Nephron (organoid): ENCODE data around the gene CDCA8.
"Not testable (repeated sequence)": the region's sequence is repeated elsewhere in the genome, so short reads cannot be mapped to it uniquely, and the experiment has no call there.

Source experiments
- H3K27ac Mint-ChIP-seq, 3 experiments: 2 replicates each; pipeline ENCODE4 v1.8.0; 2020; ENCODE audit warnings: mixed read lengths in 3 of 3, mild to moderate bottlenecking in 2 of 3, moderate library complexity in 1 of 3
- H3K27me3 Mint-ChIP-seq: 2 replicates; pipeline ENCODE4 v1.8.0; 2021; ENCODE audit warnings: low read depth, mild to moderate bottlenecking, moderate library complexity, mixed read lengths
- H3K36me3 Mint-ChIP-seq: 2 replicates; pipeline ENCODE4 v1.8.0; 2020; ENCODE audit warnings: low read depth, mixed read lengths
- H3K4me1 Mint-ChIP-seq: 2 replicates; pipeline ENCODE4 v1.8.0; 2020; ENCODE audit warnings: mixed read lengths
- H3K4me3 Mint-ChIP-seq, 3 experiments: 2 replicates each; pipeline ENCODE4 v1.8.0; 2020; ENCODE audit warnings: mild to moderate bottlenecking in 3 of 3, mixed read lengths in 3 of 3, moderate library complexity in 2 of 3
- H3K9me3 Mint-ChIP-seq: 2 replicates; pipeline ENCODE4 v1.8.0; 2020; ENCODE audit warnings: mixed read lengths
- TF ChIP-seq, protein P1 (sequence below), 3 experiments: fragments of 200-600 bp; sonication (generic); IDR thresholded peaks; one replicate each; pipeline ENCODE4 v1.5.0; 2021; ENCODE audit warnings: antibody characterized with exemption in 3 of 3; ENCODE audit not compliant: unreplicated experiment in 3 of 3

CDCA8 gene

DNA sequence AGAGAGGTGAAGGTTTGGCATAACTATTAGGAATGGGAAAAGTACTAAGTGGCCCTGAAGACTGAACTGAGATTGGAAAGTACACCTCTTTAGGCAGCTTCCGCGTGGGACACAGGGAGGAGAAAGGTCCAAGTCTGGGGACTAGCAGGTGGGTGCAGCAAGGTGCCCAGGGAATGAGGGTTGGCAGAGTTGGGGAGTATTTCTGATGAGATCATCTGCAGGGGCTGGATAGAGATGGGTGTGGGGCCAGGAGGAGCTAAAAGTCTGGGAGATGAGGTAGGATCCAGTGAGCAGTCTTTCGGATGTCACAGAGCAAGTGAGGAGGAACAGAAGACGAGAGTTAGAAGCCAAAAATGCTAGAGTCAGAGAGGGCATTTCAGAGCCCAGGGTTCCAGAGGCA, 36.1 kb downstream of the CDCA8 start:
- peaks cover 65% of the 10 kb centered on the region for H3K27me3 Mint-ChIP-seq

DNA sequence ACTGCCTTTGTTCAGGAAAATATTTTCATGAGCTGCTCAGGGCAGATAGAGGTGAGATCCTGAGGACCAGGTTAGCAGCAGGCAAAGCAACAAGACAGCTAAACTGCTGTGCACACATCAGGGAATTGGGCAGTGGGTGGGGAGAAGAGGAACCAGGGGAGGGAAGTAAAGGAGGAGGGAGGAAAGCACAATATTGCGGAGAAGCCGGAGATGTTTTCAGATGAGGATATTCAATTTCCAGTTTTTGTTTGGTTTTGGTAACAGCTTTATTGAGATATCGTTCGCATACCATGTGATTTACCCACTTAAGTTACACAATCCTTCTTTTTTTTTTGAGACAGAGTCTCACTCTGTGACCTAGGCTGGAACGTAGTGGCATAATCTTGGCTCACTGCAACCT, 38.1 kb downstream of the CDCA8 start:
- Mint-ChIP-seq H3K4me1 (no peaks in the 10 kb centered on the region), H3K27ac (no peak overlapping the region), H3K4me3 (no peak overlapping the region), H3K27me3 (peaks cover 73% of the 10 kb centered on the region), H3K36me3 (no peaks in the 10 kb centered on the region), H3K9me3 (no peaks in the 10 kb centered on the region)
- TF ChIP-seq, protein P1, sequence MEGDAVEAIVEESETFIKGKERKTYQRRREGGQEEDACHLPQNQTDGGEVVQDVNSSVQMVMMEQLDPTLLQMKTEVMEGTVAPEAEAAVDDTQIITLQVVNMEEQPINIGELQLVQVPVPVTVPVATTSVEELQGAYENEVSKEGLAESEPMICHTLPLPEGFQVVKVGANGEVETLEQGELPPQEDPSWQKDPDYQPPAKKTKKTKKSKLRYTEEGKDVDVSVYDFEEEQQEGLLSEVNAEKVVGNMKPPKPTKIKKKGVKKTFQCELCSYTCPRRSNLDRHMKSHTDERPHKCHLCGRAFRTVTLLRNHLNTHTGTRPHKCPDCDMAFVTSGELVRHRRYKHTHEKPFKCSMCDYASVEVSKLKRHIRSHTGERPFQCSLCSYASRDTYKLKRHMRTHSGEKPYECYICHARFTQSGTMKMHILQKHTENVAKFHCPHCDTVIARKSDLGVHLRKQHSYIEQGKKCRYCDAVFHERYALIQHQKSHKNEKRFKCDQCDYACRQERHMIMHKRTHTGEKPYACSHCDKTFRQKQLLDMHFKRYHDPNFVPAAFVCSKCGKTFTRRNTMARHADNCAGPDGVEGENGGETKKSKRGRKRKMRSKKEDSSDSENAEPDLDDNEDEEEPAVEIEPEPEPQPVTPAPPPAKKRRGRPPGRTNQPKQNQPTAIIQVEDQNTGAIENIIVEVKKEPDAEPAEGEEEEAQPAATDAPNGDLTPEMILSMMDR (IDR thresholded peaks at IDR 0.05; ENCODE audit: unreplicated experiment in 3 of 3): no peak

More for the DNA sequence above, 36.1 kb downstream of the CDCA8 start:
- Mint-ChIP-seq H3K4me3 (no peak overlapping the region), H3K36me3 (no peaks in the 10 kb centered on the region), H3K4me1 (no peaks in the 10 kb centered on the region), H3K27ac (no peak overlapping the region), H3K9me3 (no peaks in the 10 kb centered on the region)
- TF ChIP-seq, protein P1 (IDR thresholded peaks at IDR 0.05; ENCODE audit: unreplicated experiment in 3 of 3): no peak

DNA sequence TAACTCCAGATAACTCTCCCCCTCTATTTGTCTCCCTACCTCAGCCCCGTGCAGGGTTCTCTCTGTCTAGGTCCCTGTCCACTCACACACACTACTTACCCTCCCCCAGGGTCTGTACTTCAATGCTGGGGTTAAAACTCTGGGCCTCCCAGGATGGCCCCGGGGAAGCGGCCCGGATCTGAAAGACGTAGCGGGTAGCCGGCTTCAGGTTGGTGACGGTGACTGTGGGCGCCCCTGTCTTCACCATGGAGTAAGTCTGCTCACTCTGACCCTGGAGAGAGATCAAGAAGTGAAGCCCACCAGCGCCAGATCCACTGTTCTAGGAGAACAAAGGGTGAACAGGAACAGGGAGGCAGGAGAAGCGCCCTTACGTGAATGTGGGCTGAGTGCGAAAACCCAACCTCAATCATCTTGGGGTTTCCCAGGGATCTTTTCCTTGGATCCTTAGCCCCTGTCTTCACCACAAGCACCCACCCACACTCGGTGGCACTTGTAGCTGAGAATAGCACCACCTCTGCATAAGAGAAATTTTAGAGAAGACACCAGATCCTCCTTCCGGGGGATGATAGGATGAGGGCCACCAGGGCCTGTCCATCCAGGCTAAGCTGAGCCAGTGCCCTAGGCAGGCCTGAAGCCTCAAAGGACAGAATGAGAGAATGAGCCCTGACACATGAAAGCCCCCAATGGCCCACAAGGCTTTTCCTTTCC, 39.1 kb downstream of the CDCA8 start:
- TF ChIP-seq, protein P1 (IDR thresholded peaks at IDR 0.05; ENCODE audit: unreplicated experiment in 3 of 3): no peak
- no peak overlapping the region for H3K4me3 Mint-ChIP-seq
- H3K27ac Mint-ChIP-seq: no peak overlapping the region
- no peaks in the 10 kb centered on the region for H3K36me3 Mint-ChIP-seq
- H3K27me3 Mint-ChIP-seq: peaks cover 78% of the 10 kb centered on the region
- H3K4me1 Mint-ChIP-seq: no peaks in the 10 kb centered on the region
- H3K9me3 Mint-ChIP-seq: no peaks in the 10 kb centered on the region

DNA sequence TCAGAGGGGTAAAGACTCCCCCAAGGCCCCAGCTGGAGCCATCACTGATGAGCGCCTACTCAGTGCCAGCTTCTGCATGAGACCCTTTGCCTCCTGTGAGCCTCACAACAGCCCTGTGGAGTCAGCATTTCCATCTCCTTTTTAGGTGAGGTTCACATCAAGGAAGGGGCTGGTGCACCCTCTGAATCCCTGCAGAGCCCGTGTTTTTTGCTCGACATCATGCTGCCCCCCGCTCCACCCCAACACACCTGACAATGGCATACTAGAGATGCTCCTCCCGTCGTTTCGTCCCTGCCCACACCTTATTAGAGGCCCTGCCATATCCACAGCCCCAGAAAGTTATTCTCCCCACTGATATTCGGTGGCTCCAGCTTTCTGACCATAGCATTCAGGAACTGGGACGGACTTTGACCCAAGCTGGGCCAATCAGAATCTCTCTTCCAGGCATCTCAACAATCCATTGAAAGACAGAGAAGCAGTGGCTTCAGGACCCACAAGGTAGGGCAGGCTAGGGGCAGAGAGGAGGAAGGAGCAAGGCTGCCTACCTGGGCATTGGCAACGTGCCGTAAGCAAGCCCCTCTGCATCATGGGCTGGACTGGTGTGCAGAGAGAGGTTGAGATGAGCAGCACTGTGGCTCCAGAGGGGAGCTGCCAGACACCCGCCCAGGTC, 39.9 kb downstream of the CDCA8 start:
- H3K36me3 Mint-ChIP-seq: no peaks in the 10 kb centered on the region
- H3K4me1 Mint-ChIP-seq: no peaks in the 10 kb centered on the region
- peaks cover 2% of the 10 kb centered on the region for H3K9me3 Mint-ChIP-seq
- no peak overlapping the region for H3K4me3 Mint-ChIP-seq
- H3K27me3 Mint-ChIP-seq: peaks cover 82% of the 10 kb centered on the region
- H3K27ac Mint-ChIP-seq: no peak overlapping the region
- TF ChIP-seq, protein P1 (IDR thresholded peaks at IDR 0.05; ENCODE audit: unreplicated experiment in 3 of 3): no peak

DNA sequence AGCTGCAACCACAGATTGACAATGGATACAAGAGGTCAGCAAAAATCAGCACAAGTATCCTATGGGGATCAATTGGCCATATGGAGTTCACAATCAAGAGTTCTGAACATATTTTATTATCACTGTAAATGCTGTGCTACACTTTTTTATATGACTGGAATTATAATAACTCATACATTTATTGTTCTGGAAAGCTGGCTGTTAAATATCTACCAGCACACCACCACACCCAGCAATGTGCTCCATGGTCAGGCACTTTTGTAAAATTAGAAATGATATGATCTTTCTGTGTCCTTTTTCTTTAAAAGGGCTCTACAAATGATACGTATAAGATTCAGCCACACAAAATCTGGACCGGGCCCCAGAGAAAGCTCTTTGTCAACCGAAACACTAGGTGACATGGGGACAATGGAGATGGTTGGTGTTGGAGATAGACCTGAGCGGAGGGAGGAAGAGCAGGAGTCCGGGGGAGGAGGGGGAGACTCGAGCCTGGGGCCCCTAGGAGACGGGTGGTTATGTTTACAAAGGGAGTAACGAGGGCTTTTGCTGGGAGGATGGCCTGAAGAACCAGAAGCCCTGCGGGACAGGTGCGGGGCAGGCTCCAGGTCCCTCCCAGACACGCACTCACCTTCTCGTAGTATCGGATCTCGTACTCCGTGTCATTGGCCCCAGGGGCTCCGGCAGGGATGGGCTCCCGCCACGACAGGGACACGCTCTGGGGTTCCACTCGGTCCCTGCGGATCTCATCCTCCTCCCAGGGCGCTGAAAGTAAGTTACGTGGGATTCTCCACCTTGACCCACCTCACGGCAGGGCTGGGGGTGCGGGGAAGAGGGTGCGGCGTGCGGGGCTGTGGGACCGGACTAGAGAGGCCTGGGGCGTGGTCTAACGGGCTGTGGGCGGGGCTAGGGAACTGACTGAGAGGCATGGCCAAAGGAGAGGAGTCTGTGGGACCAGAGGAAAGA, 42.6 kb downstream of the CDCA8 start:
- Mint-ChIP-seq H3K27me3 (peaks cover 65% of the 10 kb centered on the region), H3K4me3 (no peak overlapping the region), H3K4me1 (no peaks in the 10 kb centered on the region), H3K9me3 (peaks cover 6% of the 10 kb centered on the region), H3K36me3 (no peaks in the 10 kb centered on the region), H3K27ac (no peak overlapping the region)
- TF ChIP-seq, protein P1 (IDR thresholded peaks at IDR 0.05; ENCODE audit: unreplicated experiment in 3 of 3): no peak

DNA sequence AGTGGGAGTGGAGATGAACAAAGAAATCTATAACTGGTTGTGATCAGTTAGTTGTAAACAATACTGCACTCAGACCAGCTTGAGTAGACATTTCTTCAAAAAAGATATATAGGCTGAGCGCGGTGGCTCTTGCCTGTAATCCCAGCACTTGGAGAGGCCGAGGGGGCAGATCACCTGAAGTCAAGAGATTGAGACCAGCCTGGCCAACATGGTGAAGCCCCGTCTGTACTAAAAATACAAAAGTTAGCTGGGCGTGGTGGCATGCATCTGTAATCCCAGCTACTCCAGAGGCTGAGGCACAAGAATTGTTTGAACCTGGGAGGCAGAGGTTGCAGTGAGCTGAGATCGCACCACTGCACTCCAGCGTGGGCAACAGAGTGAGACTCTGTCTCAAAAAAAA, 45.7 kb downstream of the CDCA8 start:
- not testable (repeated sequence) for H3K4me1 Mint-ChIP-seq, H3K4me3 Mint-ChIP-seq, H3K27ac Mint-ChIP-seq, H3K36me3 Mint-ChIP-seq, H3K9me3 Mint-ChIP-seq
- H3K27me3 Mint-ChIP-seq: peaks cover 70% of the 10 kb centered on the region

DNA sequence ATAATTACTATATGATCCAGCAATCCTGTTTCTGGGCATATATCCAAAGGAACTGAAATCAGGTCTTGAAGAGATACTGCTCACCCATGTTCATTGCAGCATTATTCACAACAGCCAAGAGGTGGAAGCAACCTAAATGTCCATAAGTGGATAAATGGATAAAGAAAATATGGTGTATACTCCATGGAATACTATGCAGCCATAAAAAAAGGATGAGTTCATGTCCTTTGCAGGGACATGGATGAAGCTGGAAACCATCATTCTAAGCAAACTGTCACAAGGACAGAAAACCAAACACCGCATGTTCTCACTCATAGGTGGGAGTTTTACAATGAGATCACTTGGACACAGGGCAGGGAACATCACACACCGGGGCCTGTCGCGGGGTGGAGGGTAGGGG, 46.3 kb downstream of the CDCA8 start:
- peaks cover 68% of the 10 kb centered on the region for H3K27me3 Mint-ChIP-seq
- not testable (repeated sequence) for H3K27ac Mint-ChIP-seq

More for the DNA sequence above, 46.3 kb downstream of the CDCA8 start:
- not testable (repeated sequence) for H3K36me3 Mint-ChIP-seq, H3K4me3 Mint-ChIP-seq, H3K4me1 Mint-ChIP-seq, H3K9me3 Mint-ChIP-seq
